Ishikawa (cell line): ENCODE results near the gene ASTN2.

Source experiments
- CEBPB ChIP-seq: IDR thresholded peaks from 2 replicates; pipeline ENCODE4 v1.6.1; 2012
- EP300 ChIP-seq: IDR thresholded peaks from 2 replicates; pipeline ENCODE4 v1.6.1; 2012; ENCODE audit warnings: borderline replicate concordance
- FOXM1 ChIP-seq: IDR thresholded peaks from 2 replicates; pipeline ENCODE4 v1.6.1; 2012; ENCODE audit warnings: low read depth, borderline replicate concordance
- TAF1 ChIP-seq: IDR thresholded peaks from 2 replicates; pipeline ENCODE4 v1.6.1; 2012; ENCODE audit warnings: low read depth, mild to moderate bottlenecking

DNA sequence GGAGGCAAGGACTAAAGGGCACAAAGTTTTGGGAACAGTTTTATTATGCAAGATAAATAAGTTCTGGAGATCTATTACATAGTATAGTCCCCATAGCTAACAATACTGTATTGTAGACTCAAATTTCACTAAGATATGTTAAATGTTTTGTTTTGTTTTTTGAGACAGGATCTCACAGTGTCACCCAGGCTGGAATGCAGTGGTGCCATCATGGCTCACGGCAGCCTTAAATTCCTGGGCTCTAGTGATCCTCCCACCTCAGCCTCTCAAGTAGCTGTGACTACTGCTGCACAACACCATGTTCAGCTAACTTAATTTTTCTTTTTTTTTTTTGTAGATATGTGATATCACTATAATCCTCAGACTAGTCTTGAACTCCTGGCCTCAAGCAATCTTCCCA is 618.2 kb downstream of the ASTN2 start:
- no peak for TF ChIP-seq EP300
- TF ChIP-seq TAF1: no peak
- no peak for TF ChIP-seq CEBPB
- no peak for TF ChIP-seq FOXM1
